HepG2 (cell line): ENCODE measurements around the gene LSM14B. TPM values are rescaled to one million over a fixed set of nuclear protein-coding genes. Genes with fewer than 3 reads are reported as not detected.

ENCODE experiments used
- ARNT ChIP-seq: fragments of 450-650 bp; IDR thresholded peaks from 2 replicates; pipeline ENCODE4 v1.6.1; 2017
- CHCHD3 ChIP-seq: sonication (generic); formaldehyde crosslinking; IDR thresholded peaks from 2 replicates; pipeline ENCODE4 v1.8.0; 2022; ENCODE audit warnings: mild to moderate bottlenecking, missing genetic modification reagents, moderate library complexity
- DR1 ChIP-seq: sonication (generic); formaldehyde crosslinking; IDR thresholded peaks from 2 replicates; pipeline ENCODE4 v1.8.0; 2021; ENCODE audit warnings: mild to moderate bottlenecking, missing genetic modification reagents, inconsistent platforms
- FOXC1 ChIP-seq: sonication (generic); formaldehyde crosslinking; IDR thresholded peaks from 2 replicates; pipeline ENCODE4 v1.8.0; 2022; ENCODE audit warnings: mild to moderate bottlenecking, missing genetic modification reagents, borderline replicate concordance
- GRHL1 ChIP-seq: sonication (generic); formaldehyde crosslinking; conservative IDR thresholded peaks from 2 replicates; pipeline ENCODE4 v1.8.0; 2022; ENCODE audit warnings: missing genetic modification reagents
- HIVEP1 ChIP-seq: sonication (generic); formaldehyde crosslinking; IDR thresholded peaks from 2 replicates; pipeline ENCODE4 v1.4.0; 2020; ENCODE audit warnings: mild to moderate bottlenecking, missing genetic modification reagents
- KIAA2018 ChIP-seq: sonication (generic); formaldehyde crosslinking; IDR thresholded peaks from 2 replicates; pipeline ENCODE4 v1.5.0; 2020; ENCODE audit warnings: mild to moderate bottlenecking, missing genetic modification reagents, borderline replicate concordance
- SRSF1 ChIP-seq: fragments of 200-400 bp; formaldehyde crosslinking; optimal IDR thresholded peaks from 2 replicates; pipeline ENCODE3; 2017; ENCODE audit warnings: mild to moderate bottlenecking, low read depth, low read length, moderate library complexity
- U2AF1 ChIP-seq: fragments of 200-400 bp; formaldehyde crosslinking; optimal IDR thresholded peaks from 2 replicates; pipeline ENCODE3; 2017; ENCODE audit warnings: mild to moderate bottlenecking, low read depth, low read length
- U2AF2 ChIP-seq: fragments of 200-400 bp; formaldehyde crosslinking; IDR thresholded peaks from 2 replicates; pipeline ENCODE4 v1.6.1; 2017; ENCODE audit warnings: low read depth, mild to moderate bottlenecking, low read length
- ZNF3 ChIP-seq: IDR thresholded peaks from 2 replicates; pipeline ENCODE4 v1.7.0; 2017; ENCODE audit warnings: inconsistent platforms
- ZNF431 ChIP-seq: sonication (generic); formaldehyde crosslinking; IDR thresholded peaks from 2 replicates; pipeline ENCODE4 v1.9.0; 2022; ENCODE audit warnings: missing genetic modification reagents, low read depth, mild to moderate bottlenecking, borderline replicate concordance
- ZNF574 ChIP-seq: sonication (generic); formaldehyde crosslinking; IDR thresholded peaks from 2 replicates; pipeline ENCODE4 v1.4.0; 2020; ENCODE audit warnings: missing genetic modification reagents
- ZNF615 ChIP-seq: sonication (generic); formaldehyde crosslinking; IDR thresholded peaks from 2 replicates; pipeline ENCODE4 v1.5.0; 2020; ENCODE audit warnings: mild to moderate bottlenecking, missing genetic modification reagents, borderline replicate concordance
- ZNF749 ChIP-seq: sonication (generic); formaldehyde crosslinking; IDR thresholded peaks from 2 replicates; pipeline ENCODE4 v1.8.0; 2022; ENCODE audit warnings: mild to moderate bottlenecking, missing genetic modification reagents, moderate library complexity, borderline replicate concordance
- polyA plus RNA-seq, 8 experiments: library from polyadenylated mRNA; depleted of rRNA in 3 of 8; stranded (reverse) in 7 of 8; unstranded in 1 of 8; fragments of >200 nt; fragmentation: Illumina TruSeq in 4 of 8; extraction: Trizol in 4 of 8; gene quantifications; 2 replicates each; pipeline versions ENCODE4 v1.2.1 to v1.2.3, GENCODE V29; 2011 to 2016; ENCODE audit warnings: low read depth in 4 of 8, missing spikeins in 1 of 8, mixed read lengths in 1 of 8; ENCODE audit not compliant: insufficient read depth in 1 of 8
- total RNA-seq, 5 experiments: library from RNA; depleted of rRNA; stranded (reverse); fragments of >200 nt; fragmentation: Illumina TruSeq; extraction: Trizol; gene quantifications; 2 replicates each; pipeline ENCODE4 v1.2.3, GENCODE V29; 2016; ENCODE audit warnings: low read depth in 1 of 5

Gene LSM14B
- total and polyA plus RNA-seq, 2 of the 13 experiments (the other 11 are each of a cell fraction or from before 2014, with no cell fraction given): 43.3 to 79.2 TPM

GRCh38 chr20:62131560-62132320 lies 9.5 kb downstream of the LSM14B start (continued):
- TF ChIP-seq ZNF574 (CRISPR knock-in tag) (no peak), FOXC1 (CRISPR knock-in tag) (no peak), U2AF1 (no peak), ZNF3 (CRISPR knock-in tag) (no peak), ZNF431 (CRISPR knock-in tag) (no peak), DR1 (CRISPR knock-in tag) (no peak), ARNT (no peak), CHCHD3 (CRISPR knock-in tag) (no peak), ZNF749 (CRISPR knock-in tag) (no peak), SRSF1 (no peak), GRHL1 (no peak), HIVEP1 (CRISPR knock-in tag) (no peak), U2AF2 (no peak), KIAA2018 (CRISPR knock-in tag) (no peak), ZNF615 (CRISPR knock-in tag) (no peak)
